NCI-H2171 treated with DMSO at 0.1 percent for 48 hours (cell line): ENCODE data around the gene C8B.
A peak's percentile ranks its signal among the peaks of the same experiment; 100 is the strongest.

Source experiments
- DNase-seq: peaks from one replicate; lab custom pipeline; 2025; lab: John Stamatoyannopoulos, UW

C8B gene

GRCh38 chr1:56965916-56966697 lies at the start of gene C8B:
Gene C8B (minus strand): TSS chr1:56966015. CDS start chr1:56965948, 67 bp downstream.
- DNase-seq: no peak

GRCh38 chr1:57015071-57015470 lies 49.3 kb upstream of the C8B start:
- no peak for DNase-seq

GRCh38 chr1:57013522-57013921 lies 47.7 kb upstream of the C8B start:
- DNase-seq: peak; percentile 76

- no peak for DNase-seq
These were observed 46.5 kb upstream of the C8B start for GRCh38 chr1:57012315-57012714.

GRCh38 chr1:57010511-57010910 lies 44.7 kb upstream of the C8B start:
- no peak for DNase-seq

- DNase-seq: no peak
These were observed 42.1 kb upstream of the C8B start for GRCh38 chr1:57007948-57008347.

- peak; percentile 80 for DNase-seq
These were observed 41.7 kb upstream of the C8B start for GRCh38 chr1:57007472-57007871.

GRCh38 chr1:57003398-57004139 lies 37.8 kb upstream of the C8B start:
- no peak for DNase-seq

- peak; percentile 28 for DNase-seq
These were observed 29.7 kb upstream of the C8B start for GRCh38 chr1:56995414-56996100.

- peak; percentile 89 for DNase-seq
These were observed 27.7 kb upstream of the C8B start for GRCh38 chr1:56993475-56993874.

GRCh38 chr1:56992318-56993125 lies 26.7 kb upstream of the C8B start:
- peak; percentile 22 for DNase-seq

GRCh38 chr1:56991576-56991975 lies 25.8 kb upstream of the C8B start:
- DNase-seq: no peak

- no peak for DNase-seq
These were observed 20.6 kb upstream of the C8B start for GRCh38 chr1:56986397-56986796.

GRCh38 chr1:56985857-56986256 lies 20.0 kb upstream of the C8B start:
- no peak for DNase-seq

- DNase-seq: no peak
These were observed 17.7 kb upstream of the C8B start for GRCh38 chr1:56983484-56983883.

- no peak for DNase-seq
These were observed 14.4 kb upstream of the C8B start for GRCh38 chr1:56979986-56980755.

GRCh38 chr1:56978819-56979218 lies 13.0 kb upstream of the C8B start:
- no peak for DNase-seq

- no peak for DNase-seq
These were observed 12.1 kb upstream of the C8B start for GRCh38 chr1:56977910-56978309.

- DNase-seq: no peak
These were observed 9.6 kb upstream of the C8B start for GRCh38 chr1:56975446-56975845.

GRCh38 chr1:56973923-56974742 lies 8.3 kb upstream of the C8B start:
- no peak for DNase-seq
